Forelimb muscle (tissue), 1 donor: ENCODE measurements around the gene WDR90. TPM values are rescaled to one million over a fixed set of nuclear protein-coding genes. Genes with fewer than 3 reads are reported as not detected.
A peak's percentile ranks its signal among the peaks of the same experiment; 100 is the strongest.

Source experiments
- DNase-seq: peaks from one replicate; pipeline ENCODE4 v3.0.0-alpha.2; 2013; ENCODE audit warnings: low read depth
- polyA plus RNA-seq: library from polyadenylated mRNA; unstranded; fragments of 120-200 nt; gene quantifications from one replicate; pipeline ENCODE4 v1.2.1, GENCODE V29; 2013; ENCODE audit not compliant: insufficient read length

Gene WDR90
- polyA plus RNA-seq, 1 donor, result 17.9 TPM

GRCh38 chr16:658679-659571, 9.8 kb downstream of the WDR90 start:
- DNase-seq, result no peak

DNA sequence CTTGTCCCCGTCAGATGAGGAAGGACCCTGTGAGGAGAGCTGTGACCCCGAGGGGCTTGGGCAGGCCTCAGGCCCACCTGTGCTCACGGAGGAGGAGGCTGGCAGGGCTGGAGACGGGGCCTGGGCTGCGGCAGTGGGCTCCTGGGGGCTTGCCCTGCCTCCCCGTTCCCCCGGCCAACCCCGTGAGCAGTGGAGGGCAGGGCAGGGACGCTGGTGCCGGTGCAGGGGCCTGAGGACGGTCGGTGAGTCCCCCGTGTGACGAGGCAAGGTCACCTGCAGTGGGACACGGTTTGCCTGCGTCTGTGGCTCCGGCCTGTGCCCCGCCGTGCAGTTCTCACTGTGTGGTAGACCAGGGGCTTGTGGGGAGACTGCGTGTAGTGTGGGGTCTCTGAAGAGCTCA, 10.5 kb downstream of the WDR90 start:
- no peak for DNase-seq

DNA sequence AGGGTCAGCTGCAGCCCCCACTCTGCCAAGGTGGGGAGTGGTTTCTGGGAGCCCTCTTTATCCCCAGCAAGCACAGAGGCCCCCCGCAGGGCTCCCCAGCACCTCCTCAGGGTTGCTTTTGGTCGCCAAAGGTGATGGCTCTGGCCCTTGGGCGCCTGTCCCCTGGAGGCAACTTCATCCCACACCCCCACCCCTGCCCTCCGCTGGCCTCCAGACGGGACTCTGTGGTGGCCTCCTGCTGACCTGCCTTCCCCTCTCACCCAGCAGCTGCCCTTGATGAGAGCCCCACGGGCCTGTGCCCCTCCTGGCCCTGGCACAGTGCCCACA, 10.9 kb downstream of the WDR90 start:
- no peak for DNase-seq

DNA sequence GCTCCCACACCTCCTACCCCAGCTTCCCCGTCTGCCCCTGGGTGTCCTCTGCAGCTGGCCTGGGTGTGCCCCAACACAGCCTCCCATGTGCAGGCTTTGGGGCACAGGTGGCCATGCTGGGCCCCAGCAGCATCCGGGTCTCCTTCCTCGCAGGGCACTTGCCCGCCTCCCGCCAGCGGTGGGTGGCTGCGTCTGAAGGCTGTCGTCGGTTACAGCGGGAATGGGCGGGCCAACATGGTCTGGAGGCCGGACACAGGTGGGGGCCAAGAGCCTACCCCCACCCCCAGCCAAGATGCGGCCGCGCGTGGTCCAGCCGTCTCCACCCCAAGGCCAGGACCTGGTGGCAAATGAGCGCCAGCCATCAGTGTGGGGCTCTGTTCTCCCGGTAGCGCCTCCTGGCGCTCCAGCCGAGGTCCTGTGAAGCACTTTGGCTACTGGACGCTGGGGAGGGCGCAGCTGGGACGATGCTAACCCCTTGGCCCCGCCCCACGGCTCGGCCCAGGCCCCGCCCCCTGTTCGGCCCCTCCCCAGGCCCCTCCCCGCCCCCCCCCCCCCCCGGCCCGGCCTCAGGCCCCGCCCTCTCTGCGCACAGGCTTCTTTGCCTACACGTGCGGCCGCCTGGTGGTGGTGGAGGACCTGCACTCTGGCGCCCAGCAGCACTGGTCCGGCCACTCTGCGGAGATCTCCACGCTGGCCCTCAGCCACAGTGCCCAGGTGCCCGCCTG, 11.5 kb downstream of the WDR90 start:
- peak; percentile 36 for DNase-seq

DNA sequence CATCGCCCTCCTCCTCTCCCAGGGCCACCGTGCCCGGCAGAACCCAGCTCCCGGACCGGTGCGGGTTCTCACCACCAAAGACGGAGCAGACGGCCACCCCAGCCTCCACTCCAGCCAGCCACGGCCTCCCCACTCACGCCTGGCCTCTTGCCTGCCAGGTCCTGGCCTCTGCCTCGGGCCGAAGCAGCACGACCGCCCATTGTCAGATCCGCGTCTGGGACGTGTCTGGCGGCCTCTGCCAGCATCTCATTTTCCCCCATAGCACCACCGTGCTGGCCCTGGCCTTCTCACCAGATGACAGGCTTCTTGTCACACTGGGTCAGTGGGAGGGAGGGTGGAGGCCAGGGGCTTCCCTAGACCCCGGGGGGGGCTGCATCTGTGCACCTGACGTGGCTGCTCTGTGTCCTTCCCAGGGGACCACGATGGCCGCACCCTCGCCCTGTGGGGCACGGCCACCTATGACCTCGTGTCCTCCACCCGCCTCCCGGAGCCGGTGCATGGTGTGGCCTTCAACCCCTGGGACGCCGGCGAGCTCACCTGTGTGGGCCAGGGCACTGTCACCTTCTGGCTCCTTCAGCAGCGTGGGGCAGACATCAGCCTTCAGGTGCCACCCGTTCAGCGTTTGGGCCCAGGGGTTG, 12.1 kb downstream of the WDR90 start:
- DNase-seq, result no peak

GRCh38 chr16:662095-662494, 12.9 kb downstream of the WDR90 start:
- no peak for DNase-seq

DNA sequence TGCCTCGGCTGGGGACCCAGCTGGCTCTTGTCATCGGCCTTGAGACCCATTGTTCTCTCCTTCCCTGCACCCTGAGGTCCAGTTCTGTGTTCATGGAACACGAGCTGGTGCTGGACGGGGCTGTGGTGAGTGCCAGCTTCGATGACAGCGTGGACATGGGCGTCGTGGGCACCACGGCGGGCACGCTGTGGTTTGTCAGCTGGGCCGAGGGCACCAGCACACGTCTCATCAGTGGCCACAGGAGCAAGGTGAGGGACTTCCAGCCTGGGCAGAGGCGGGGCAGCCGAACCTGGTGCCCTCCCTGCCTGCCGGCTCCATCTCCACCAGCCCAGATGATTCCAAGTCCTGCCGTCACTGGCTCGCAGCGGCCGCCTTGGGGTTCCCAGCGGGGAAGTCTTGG, 13.4 kb downstream of the WDR90 start:
- DNase-seq, result no peak

DNA sequence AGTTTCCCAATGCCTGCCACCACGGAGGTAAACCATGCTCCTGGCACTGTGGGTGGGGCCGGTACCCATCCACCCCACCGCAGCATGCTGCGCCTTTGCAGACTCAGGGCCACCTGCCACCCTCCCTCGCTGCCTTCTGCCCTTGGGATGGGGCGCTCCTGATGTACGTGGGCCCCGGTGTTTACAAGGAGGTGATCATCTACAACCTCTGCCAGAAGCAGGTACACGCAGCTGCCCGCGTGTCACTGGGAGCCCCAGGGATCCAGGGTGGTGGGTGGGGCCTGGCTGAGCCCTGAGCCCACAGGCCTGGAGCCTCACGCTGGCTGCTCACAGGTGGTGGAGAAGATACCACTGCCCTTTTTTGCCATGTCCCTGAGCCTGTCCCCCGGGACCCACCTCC, 17.4 kb downstream of the WDR90 start:
- DNase-seq, result no peak

DNA sequence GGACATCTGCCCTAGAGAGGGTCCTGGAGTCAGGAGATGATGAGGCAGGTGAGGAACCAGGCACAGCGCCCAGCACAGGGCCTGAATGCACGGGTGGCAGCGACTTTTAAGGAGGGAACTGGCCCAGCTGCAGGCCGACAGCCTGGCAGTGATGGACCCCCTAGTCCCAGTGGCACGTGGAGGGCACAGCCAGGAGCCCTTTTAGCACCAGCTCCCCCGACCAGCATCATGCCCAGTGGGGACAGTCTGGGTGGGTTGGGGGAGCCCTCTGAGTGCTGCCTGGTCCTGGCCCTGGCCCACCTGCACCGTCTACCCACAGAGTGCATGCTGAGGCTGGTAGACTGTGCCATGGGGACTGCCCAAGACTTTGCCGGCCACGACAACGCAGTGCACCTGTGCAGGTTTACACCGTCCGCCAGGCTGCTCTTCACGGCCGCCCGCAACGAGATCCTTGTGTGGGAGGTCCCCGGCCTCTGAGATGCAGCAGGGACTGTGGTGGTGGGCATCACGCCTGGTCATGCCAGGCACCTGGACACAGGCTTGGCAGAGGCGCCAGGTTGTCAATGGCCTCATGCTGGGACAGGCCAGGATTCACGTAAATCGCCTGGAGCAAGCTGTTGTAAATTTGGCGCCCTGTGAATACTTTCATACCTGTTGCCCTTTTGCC, 18.1 kb downstream of the WDR90 start:
- no peak for DNase-seq

DNA sequence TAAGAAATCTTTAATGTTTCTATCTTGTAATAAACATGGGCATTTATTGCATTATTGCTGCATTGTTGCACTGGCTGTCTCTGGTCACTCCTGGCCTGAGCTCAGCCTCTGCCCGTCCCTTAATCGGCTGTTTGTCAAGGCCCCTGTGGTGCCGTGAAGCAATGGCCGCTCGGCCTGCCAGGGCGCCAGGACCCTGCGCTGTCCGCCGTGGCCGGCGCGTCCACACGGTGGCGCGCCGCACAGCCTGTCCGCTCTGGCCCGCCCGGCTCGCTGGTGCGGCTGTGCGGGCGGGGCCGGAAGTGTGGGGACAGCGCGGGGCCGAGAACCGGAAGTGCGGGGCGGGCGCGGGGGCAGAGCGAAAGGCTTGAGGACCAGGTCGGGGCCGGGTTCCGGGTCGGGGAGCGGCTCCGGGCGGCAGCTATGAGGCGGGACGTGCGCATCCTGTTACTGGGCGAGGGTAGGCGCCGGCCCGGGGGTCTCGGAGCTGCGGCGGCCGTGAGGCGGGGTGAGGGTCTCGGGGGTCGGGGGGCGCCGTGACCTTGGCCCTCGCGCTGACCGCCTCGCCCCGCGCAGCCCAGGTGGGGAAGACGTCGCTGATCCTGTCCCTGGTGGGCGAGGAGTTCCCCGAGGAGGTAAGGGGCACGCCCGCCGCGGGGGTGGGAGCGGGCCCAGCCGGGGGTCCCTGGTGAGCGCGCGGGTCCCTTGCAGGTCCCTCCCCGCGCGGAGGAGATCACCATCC, 18.8 kb downstream of the WDR90 start, which contains the start of gene RHOT2:
TSS of gene RHOT2 (plus strand) at position 353 of the 739 bp plus-strand sequence. CDS start at position 421, 68 bp downstream.
- peak; percentile 74 for DNase-seq

DNA sequence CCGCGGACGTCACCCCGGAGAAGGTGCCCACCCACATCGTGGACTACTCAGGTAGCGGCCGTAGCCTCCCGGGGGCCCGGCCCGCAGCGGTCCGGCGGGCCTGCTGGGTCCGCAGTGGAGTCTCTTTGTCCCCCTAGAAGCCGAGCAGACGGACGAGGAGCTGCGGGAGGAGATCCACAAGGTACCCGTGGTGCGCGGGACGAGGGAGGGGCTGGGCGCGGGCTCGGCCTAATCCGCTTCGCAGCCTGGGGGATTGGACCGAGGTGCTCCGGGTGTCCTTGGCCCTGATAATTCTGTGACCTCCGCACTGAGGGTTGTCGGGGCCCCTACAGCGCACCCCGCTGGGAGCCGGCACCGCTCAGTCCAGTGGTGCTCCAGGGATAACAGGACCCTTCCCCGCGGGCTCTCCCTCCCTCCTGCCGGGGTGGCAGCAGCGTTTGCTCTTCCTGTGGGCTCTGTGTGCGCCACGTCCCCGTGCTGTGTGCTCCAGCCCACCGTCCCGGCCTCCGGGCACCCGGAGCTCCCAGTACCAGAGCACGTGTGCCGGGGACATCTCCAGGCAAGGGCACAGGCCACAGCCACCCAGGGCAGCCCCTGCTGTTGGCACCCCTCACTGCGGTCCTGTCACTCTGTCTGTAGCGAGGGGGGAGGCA, 19.5 kb downstream of the WDR90 start:
- no peak for DNase-seq

- no peak for DNase-seq
Measured at GRCh38 chr16:669666-670065, 20.5 kb downstream of the WDR90 start.

- DNase-seq, result no peak
Measured at GRCh38 chr16:670485-671352, 21.6 kb downstream of the WDR90 start.

DNA sequence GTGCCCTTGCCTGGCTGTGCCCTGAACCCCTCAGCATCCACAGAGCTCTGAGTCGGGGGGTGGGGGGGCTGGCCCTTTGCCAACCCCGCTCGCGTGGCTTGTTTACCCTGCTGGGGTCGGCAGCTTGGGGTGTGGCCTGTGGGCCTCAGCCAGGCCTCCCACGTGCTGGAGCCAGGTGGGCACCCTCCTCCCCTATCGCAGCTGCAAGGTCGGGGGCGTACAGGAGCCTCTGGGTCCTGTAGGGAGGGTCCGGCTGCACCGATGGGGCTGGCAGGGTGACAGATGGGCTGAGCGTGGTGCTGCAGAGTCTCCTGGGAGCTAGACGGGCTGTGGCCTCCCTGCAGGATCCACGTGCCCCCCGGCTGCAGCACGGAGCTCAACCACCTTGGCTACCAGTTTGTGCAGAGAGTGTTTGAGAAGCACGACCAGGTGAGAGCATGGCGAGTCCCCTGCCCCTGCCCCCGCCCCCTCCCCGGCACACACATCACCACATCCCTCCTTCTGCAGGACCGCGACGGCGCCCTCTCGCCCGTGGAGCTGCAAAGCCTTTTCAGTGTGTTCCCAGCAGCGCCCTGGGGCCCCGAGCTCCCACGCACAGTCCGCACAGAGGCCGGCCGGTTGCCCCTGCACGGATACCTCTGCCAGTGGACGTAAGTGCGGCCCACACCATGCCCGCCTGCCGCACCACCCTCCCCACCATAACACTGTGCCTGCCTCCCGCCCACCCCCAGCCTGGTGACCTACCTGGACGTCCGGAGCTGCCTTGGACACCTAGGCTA, 22.4 kb downstream of the WDR90 start:
- DNase-seq, result no peak

- DNase-seq, result no peak
Measured at GRCh38 chr16:672371-672770, 23.2 kb downstream of the WDR90 start.

DNA sequence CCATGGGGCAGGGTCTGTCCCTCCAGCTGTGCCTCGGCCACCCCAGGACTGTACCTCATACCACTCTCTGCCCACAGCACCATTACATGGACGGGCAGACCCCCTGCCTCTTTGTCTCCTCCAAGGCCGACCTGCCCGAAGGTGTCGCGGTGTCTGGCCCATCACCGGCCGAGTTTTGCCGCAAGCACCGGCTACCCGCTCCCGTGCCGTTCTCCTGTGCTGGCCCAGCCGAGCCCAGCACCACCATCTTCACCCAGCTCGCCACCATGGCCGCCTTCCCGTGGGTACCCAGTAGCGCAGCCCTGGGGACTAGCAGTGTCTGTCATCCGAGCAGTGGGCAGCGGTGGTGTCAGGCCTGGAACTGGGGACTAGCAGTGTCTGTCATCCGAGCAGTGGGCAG, 23.7 kb downstream of the WDR90 start:
- no peak for DNase-seq

DNA sequence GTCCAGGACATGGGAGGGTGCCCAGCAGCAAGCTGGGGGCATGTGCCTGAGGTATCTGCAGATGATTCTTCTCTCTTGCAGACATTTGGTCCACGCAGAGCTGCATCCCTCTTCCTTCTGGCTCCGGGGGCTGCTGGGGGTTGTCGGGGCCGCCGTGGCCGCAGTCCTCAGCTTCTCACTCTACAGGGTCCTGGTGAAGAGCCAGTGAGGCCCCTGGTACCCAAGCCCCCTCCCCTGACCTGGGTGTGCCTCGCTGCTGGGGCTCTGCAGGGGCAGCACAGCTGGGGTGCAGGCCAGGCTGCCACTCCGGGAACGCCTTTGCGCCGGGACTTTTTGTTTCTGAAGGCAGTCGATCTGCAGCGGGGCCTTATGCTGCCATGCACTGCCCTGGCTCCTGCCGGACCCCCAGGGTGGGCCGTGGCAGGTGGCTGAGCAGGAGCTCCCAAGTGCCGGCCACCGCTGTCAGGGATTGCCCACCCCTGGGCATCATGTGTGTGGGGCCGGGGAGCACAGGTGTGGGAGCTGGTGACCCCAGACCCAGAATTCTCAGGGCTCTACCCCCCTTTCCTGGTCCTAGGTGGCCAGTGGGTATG, 24.3 kb downstream of the WDR90 start:
- no peak for DNase-seq

- DNase-seq, result no peak
Measured at GRCh38 chr16:674214-674881, 25.2 kb downstream of the WDR90 start.
